HL-60 (cell line): ENCODE results near the gene HYCC2.
A peak's percentile ranks its signal among the peaks of the same experiment; 100 is the strongest.
"Not testable (repeated sequence)": the region's sequence is repeated elsewhere in the genome, so short reads cannot be mapped to it uniquely, and the experiment has no call there.

Source experiments
- DNase-seq, 2 experiments: peaks; one replicate each; pipeline ENCODE4 v3.0.0-alpha.2; 2010 to 2020; ENCODE audit warnings: low read depth in 1 of 2, low spot score in 1 of 2
- H3K27ac ChIP-seq: fragments of 250-450 bp; sonication (Bioruptor Pico); replicated peaks from 2 replicates; pipeline ENCODE4 v1.5.1; 2020; ENCODE audit warnings: mild to moderate bottlenecking, moderate library complexity
- H3K27me3 ChIP-seq: fragments of 250-450 bp; sonication (Bioruptor Pico); 2 replicates; pipeline ENCODE4 v1.5.1; 2021; ENCODE audit warnings: mild to moderate bottlenecking, moderate library complexity; ENCODE audit not compliant: insufficient read depth, poor library complexity, severe bottlenecking
- H3K4me3 ChIP-seq: replicated peaks from 2 replicates; pipeline ENCODE4 v1.5.1; 2011; ENCODE audit warnings: mild to moderate bottlenecking, control low read depth, low read length; ENCODE audit not compliant: insufficient read depth
- GABPA ChIP-seq: IDR thresholded peaks from 2 replicates; pipeline ENCODE4 v1.6.1; 2012; ENCODE audit warnings: low read depth
- POLR2AphosphoS5 ChIP-seq: IDR thresholded peaks from 2 replicates; pipeline ENCODE4 v1.6.1; 2012; ENCODE audit warnings: low read depth
- SPI1 ChIP-seq: IDR thresholded peaks from 2 replicates; pipeline ENCODE4 v1.6.1; 2012; ENCODE audit warnings: low read depth, mild to moderate bottlenecking, borderline replicate concordance
- long read RNA-seq: library from polyadenylated mRNA; unstranded; transcript quantifications from one replicate; pipeline ENCODE4 v2.0.0, GENCODE V29; 2020
- TF ChIP-seq, protein P1 (sequence below): IDR thresholded peaks from one replicate; pipeline ENCODE4 v1.5.1; 2011; ENCODE audit warnings: low read length, control low read depth, inconsistent platforms; ENCODE audit not compliant: insufficient read depth
- TF ChIP-seq, protein P2 (sequence below): IDR thresholded peaks from 2 replicates; pipeline ENCODE4 v1.6.1; 2012; ENCODE audit warnings: low read depth; ENCODE audit not compliant: insufficient replicate concordance

Gene HYCC2
- long read RNA-seq, full-length matches to known transcripts = 105 of 218 reads
- long read RNA-seq, partial matches to known transcripts = 22 of 218 reads
- long read RNA-seq, other reads (novel, unspliced or antisense) = 91 of 218 reads

DNA sequence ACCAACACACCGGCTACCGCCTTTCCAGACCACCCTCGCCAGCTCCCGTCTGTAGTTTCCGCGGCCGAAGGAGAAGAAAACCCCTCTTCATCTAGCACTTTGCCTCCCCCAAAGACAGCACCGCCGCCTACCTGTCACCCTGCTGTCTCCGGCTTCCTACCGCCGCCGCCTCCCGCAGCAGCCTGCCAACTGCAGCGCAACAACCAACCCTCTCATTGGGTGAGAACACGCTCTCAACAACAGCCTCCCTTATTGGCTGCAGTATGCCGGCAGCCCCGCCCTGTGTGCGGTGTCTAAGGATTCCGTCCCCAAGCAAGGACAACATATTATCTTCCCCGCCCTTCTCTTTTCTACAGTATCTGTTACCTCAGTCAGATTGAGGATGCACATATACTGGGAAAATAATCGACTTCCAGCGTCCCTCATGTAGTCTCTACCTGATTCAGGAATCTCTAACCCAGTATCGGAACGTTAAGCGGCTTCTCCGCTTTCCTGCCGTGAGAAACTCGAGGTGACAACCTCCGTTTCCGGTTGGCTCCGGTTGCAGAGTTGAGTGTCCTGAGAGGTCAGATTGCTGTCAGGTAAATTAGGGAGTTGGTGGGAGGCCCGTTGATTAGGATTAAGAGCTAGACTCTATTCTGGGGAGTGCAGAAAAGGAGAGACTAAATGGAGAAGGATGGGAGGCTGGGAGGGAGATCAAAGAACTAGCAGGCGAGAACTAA, at the start of gene HYCC2, which contains the start of gene NDUFB3:
TSS of gene HYCC2 (minus strand) at position 193 of the 722 bp plus-strand sequence. CDS start 47,662 bp downstream, outside the sequence.
TSS of gene NDUFB3 (plus strand) at position 523 of the 722 bp plus-strand sequence. CDS start 6,882 bp downstream, outside the sequence.
- H3K4me3 ChIP-seq = peak within 1 kb of the TSS; percentile 84
- peak within 1 kb of the TSS; percentile 96 for H3K27ac ChIP-seq
- H3K27me3 ChIP-seq = no peaks in the 10 kb centered on the region
- DNase-seq = peak; percentile 94 to 95
- TF ChIP-seq, protein P1, sequence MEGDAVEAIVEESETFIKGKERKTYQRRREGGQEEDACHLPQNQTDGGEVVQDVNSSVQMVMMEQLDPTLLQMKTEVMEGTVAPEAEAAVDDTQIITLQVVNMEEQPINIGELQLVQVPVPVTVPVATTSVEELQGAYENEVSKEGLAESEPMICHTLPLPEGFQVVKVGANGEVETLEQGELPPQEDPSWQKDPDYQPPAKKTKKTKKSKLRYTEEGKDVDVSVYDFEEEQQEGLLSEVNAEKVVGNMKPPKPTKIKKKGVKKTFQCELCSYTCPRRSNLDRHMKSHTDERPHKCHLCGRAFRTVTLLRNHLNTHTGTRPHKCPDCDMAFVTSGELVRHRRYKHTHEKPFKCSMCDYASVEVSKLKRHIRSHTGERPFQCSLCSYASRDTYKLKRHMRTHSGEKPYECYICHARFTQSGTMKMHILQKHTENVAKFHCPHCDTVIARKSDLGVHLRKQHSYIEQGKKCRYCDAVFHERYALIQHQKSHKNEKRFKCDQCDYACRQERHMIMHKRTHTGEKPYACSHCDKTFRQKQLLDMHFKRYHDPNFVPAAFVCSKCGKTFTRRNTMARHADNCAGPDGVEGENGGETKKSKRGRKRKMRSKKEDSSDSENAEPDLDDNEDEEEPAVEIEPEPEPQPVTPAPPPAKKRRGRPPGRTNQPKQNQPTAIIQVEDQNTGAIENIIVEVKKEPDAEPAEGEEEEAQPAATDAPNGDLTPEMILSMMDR = no peak
- TF ChIP-seq, protein P2, sequence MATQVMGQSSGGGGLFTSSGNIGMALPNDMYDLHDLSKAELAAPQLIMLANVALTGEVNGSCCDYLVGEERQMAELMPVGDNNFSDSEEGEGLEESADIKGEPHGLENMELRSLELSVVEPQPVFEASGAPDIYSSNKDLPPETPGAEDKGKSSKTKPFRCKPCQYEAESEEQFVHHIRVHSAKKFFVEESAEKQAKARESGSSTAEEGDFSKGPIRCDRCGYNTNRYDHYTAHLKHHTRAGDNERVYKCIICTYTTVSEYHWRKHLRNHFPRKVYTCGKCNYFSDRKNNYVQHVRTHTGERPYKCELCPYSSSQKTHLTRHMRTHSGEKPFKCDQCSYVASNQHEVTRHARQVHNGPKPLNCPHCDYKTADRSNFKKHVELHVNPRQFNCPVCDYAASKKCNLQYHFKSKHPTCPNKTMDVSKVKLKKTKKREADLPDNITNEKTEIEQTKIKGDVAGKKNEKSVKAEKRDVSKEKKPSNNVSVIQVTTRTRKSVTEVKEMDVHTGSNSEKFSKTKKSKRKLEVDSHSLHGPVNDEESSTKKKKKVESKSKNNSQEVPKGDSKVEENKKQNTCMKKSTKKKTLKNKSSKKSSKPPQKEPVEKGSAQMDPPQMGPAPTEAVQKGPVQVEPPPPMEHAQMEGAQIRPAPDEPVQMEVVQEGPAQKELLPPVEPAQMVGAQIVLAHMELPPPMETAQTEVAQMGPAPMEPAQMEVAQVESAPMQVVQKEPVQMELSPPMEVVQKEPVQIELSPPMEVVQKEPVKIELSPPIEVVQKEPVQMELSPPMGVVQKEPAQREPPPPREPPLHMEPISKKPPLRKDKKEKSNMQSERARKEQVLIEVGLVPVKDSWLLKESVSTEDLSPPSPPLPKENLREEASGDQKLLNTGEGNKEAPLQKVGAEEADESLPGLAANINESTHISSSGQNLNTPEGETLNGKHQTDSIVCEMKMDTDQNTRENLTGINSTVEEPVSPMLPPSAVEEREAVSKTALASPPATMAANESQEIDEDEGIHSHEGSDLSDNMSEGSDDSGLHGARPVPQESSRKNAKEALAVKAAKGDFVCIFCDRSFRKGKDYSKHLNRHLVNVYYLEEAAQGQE = peak; percentile 76
- TF ChIP-seq GABPA = peak; percentile 99
- no peak for TF ChIP-seq SPI1
- peak; percentile 84; the same call in 1 of the 2 replicates for TF ChIP-seq POLR2AphosphoS5

DNA sequence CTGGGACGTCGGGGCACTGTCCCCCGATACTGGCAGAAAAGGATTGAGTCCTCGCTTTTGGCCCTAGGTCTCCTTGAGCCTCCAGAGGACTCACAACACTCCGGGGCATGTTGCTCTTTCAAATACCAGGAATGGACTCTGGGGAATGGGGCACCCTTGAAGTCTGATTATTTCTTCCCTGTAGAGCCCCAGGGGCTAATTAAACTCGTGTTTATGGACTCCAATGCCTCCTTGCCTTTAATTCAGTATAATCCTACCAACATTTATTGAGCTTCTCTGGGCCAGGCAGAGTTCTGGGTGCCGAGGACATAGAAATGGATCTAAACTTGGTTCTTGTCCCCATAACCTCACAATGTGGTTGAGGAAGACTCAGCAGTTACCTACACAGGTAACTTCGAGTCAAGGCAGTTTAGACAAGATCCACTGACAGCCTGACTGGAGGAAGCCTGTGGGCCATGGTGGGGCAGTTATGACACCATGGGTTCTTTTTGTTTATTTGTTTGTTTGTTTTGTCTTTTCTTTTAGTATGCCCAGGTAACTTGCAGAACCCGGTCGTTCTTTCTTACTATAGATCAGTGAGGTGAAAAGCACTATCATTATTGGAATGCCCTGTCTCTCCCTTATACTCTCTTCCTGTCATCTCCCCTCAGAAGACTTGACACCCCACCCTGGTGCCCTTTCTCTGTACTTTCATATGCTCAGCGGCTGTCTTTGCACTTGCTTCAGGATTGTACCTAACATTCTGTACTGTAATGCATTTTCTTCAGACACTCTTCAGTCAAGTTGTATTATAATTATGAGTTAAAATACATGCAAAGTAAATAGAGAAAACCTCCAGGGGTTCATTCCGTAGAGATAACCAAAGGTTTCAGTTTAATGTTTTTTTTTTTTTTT, 47.7 kb upstream of the HYCC2 start:
- DNase-seq = peak; percentile 52 to 62
- H3K4me3 ChIP-seq = peak overlapping the region; percentile 85
- TF ChIP-seq, protein P1 = no peak
- TF ChIP-seq POLR2AphosphoS5 = peak; percentile 11; the same call in 1 of the 2 replicates
- H3K27ac ChIP-seq = peak overlapping the region; percentile 98
- no peaks in the 10 kb centered on the region for H3K27me3 ChIP-seq

DNA sequence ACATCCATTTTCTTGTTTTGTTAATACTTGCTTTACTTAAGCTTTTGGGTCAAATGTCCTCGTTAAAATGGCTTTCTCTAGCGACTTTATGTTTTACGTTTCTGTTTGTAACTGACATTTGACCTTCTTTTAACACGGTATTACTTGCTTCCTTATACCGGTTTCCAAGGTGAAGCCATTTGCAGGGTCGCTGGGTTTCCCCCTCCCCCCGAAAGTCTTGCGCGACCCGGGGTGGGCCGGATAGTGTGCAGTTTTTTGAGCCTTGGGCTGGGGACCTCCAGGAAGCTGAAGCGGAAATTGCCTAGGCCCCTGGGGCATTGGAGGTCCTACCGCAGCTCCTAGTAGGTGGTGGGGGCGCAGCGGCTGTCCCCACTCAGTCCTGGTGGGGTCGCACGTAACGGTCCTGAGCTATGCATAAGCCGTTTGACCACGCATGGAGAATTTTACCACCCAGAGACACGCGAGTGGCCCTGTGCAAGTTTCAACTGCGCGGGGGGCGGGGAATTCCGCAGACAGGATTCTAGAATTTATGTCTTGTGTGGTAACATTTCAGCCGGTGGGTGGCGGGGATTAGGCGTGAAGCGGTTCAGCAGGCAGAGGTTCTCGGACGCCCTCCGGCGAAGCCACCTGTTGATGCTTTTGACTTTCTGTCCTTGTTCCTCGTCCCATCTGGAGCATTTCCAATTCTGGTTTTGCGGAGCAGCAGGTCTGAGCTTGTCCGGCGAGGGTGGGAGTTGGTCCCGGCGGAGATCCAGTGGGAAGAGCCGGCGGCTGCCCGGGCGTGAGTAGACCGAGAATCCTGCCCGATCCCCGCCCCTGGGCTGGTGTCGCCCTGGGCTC, 46.9 kb upstream of the HYCC2 start:
- H3K27ac ChIP-seq = peak overlapping the region; percentile 98
- peak; percentile 92 to 95 for DNase-seq

DNA sequence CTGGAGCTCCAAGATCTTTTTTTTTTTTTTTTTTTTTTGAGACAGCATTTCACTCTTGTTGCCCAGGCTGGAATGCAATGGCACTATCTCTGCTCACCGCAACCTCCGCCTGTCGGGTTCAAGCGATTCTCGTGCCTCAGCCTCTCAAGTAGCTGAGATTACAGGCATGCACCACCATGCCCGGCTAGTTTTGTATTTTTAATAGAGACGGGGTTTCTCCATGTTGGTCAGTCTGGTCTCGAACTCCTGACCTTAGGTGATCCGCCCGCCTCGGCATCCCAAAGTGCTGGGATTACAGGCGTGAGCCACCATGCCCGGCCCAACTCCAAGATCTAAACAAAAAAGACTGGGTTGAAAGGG, 46.2 kb upstream of the HYCC2 start:
- H3K27me3 ChIP-seq = not testable (repeated sequence)
- peak in 1 of 2 experiments; percentile 36 for DNase-seq
- peak overlapping the region; percentile 98 for H3K27ac ChIP-seq
- H3K4me3 ChIP-seq = peak overlapping the region; percentile 85

More for the DNA sequence above, 46.9 kb upstream of the HYCC2 start:
- TF ChIP-seq GABPA (no peak), POLR2AphosphoS5 (peak; percentile 69), SPI1 (no peak)
- TF ChIP-seq, protein P1 = peak; percentile 25
- TF ChIP-seq, protein P2 = peak; percentile 16
- Histone ChIP-seq H3K27me3 (no peaks in the 10 kb centered on the region), H3K4me3 (peak overlapping the region; percentile 85)
